H1 (cell line): ENCODE results near the gene ASPHD2. TPM values are rescaled to one million over a fixed set of nuclear protein-coding genes. Genes with fewer than 3 reads are reported as not detected.
A peak's percentile ranks its signal among the peaks of the same experiment; 100 is the strongest.

ENCODE experiments used
- CTCF ChIA-PET: fragments of 300-600 bp; sonication (Branson Sonifier 250); formaldehyde crosslinking; loops from one replicate; lab custom pipeline; 2021; ENCODE audit not compliant: partially characterized antibody; lab: Charles Lee
- POLR2A ChIA-PET: fragments of 300-600 bp; sonication (Branson Sonifier 250); formaldehyde crosslinking; loops from one replicate; lab custom pipeline; 2021; ENCODE audit warnings: inconsistent platforms; ENCODE audit not compliant: partially characterized antibody; lab: Charles Lee
- DNase-seq, 2 experiments: peaks; one replicate each; pipeline versions ENCODE4 v3.0.0 to v3.0.0-alpha.2; 2010 to 2022; ENCODE audit warnings: low spot score in 2 of 2, low read depth in 1 of 2, mixed read lengths in 1 of 2
- FAIRE-seq: peaks from 2 replicates; lab custom pipeline; 2011; peaks lifted over from hg19 to GRCh38; lab: Jason Lieb, UNC
- H2AFZ ChIP-seq: 2 replicates; pipeline ENCODE4 v1.8.1; 2012; ENCODE audit warnings: low read length, inconsistent platforms
- H2AK5ac ChIP-seq: 2 replicates; pipeline ENCODE4 v1.6.1; 2013; ENCODE audit warnings: low read depth, low read length
- H2BK120ac ChIP-seq: replicated peaks from 2 replicates; pipeline ENCODE3; 2013; ENCODE audit warnings: low read depth, low read length, inconsistent platforms
- H2BK12ac ChIP-seq: 2 replicates; pipeline ENCODE4 v1.6.1; 2013; ENCODE audit warnings: low read depth, low read length
- H2BK15ac ChIP-seq: 2 replicates; pipeline ENCODE4 v1.6.1; 2013; ENCODE audit warnings: low read length
- H2BK20ac ChIP-seq: 2 replicates; pipeline ENCODE4 v1.6.1; 2013; ENCODE audit warnings: low read length
- H2BK5ac ChIP-seq: 2 replicates; pipeline ENCODE4 v1.6.1; 2013; ENCODE audit warnings: low read depth, low read length
- H3K14ac ChIP-seq: 2 replicates; pipeline ENCODE4 v1.6.1; 2013; ENCODE audit warnings: inconsistent platforms; ENCODE audit not compliant: insufficient read length
- H3K18ac ChIP-seq: 2 replicates; pipeline ENCODE4 v1.6.1; 2013; ENCODE audit warnings: low read length; ENCODE audit errors: extremely low read depth
- H3K23ac ChIP-seq: 2 replicates; pipeline ENCODE4 v1.6.1; 2013; ENCODE audit warnings: inconsistent platforms; ENCODE audit not compliant: insufficient read length
- H3K23me2 ChIP-seq: 2 replicates; pipeline ENCODE4 v1.6.1; 2013; ENCODE audit warnings: low read depth, low read length
- H3K27ac ChIP-seq: 2 replicates; pipeline ENCODE4 v1.6.1; 2011; ENCODE audit warnings: low read depth, low read length, inconsistent platforms
- H3K27me3 ChIP-seq, 4 experiments: replicated peaks in 1 of 4; 1 replicate in 1 of 4; 2 replicates in 3 of 4; pipeline versions ENCODE4 v1.6.1 to v1.8.1; 2011 to 2013; ENCODE audit warnings: low read length in 3 of 4, mild to moderate bottlenecking in 3 of 4, inconsistent platforms in 2 of 4, mixed read lengths in 2 of 4, moderate library complexity in 1 of 4; ENCODE audit not compliant: control insufficient read depth in 3 of 4, insufficient read depth in 3 of 4; ENCODE audit errors: extremely low read depth in 1 of 4
- H3K36me3 ChIP-seq, 4 experiments: 2 replicates each; pipeline versions ENCODE4 v1.6.1 to v1.8.1; 2011 to 2013; ENCODE audit warnings: mild to moderate bottlenecking in 4 of 4, low read length in 3 of 4, moderate library complexity in 2 of 4, control low read depth in 1 of 4, inconsistent platforms in 1 of 4; ENCODE audit not compliant: insufficient read depth in 4 of 4, control insufficient read depth in 2 of 4
- H3K4ac ChIP-seq: replicated peaks from 2 replicates; pipeline ENCODE3; 2013; ENCODE audit warnings: low read length, low read depth, mixed read lengths, inconsistent platforms; ENCODE audit not compliant: insufficient read length
- H3K4me1 ChIP-seq, 4 experiments: replicated peaks in 1 of 4; 1 replicate in 1 of 4; 2 replicates in 3 of 4; pipeline versions ENCODE4 v1.6.1 to v1.8.1; 2011 to 2013; ENCODE audit warnings: low read length in 3 of 4, inconsistent platforms in 2 of 4, mixed read lengths in 1 of 4; ENCODE audit not compliant: insufficient read depth in 4 of 4, control insufficient read depth in 3 of 4
- H3K4me2 ChIP-seq, 2 experiments: 2 replicates each; pipeline versions ENCODE4 v1.6.1 to v1.8.1; 2011 to 2013; ENCODE audit warnings: low read depth in 2 of 2, low read length in 2 of 2, control low read depth in 1 of 2, inconsistent platforms in 1 of 2, mild to moderate bottlenecking in 1 of 2; ENCODE audit not compliant: insufficient read depth in 1 of 2
- H3K4me3 ChIP-seq, 4 experiments: fragments of 200-600, 300-600 bp in 1 of 4; sonication (generic), shearing (Covaris generic), sonication (Bioruptor Twin) in 1 of 4; 2 replicates each; pipeline versions ENCODE4 v1.5.1 to v1.8.1; 2011 to 2016; ENCODE audit warnings: low read length in 4 of 4, low read depth in 3 of 4, control low read depth in 2 of 4, inconsistent platforms in 2 of 4, mild to moderate bottlenecking in 2 of 4, mixed read lengths in 1 of 4, moderate library complexity in 1 of 4; ENCODE audit not compliant: insufficient read depth in 2 of 4; ENCODE audit errors: extremely low read depth in 1 of 4
- H3K56ac ChIP-seq: replicated peaks from 2 replicates; pipeline ENCODE3; 2013; ENCODE audit warnings: low read depth, mild to moderate bottlenecking, mixed read lengths, low read length, inconsistent platforms; ENCODE audit not compliant: insufficient read length
- H3K79me1 ChIP-seq: 2 replicates; pipeline ENCODE4 v1.6.1; 2013; ENCODE audit warnings: low read depth, low read length, control low read depth
- H3K79me2 ChIP-seq, 2 experiments: 2 replicates each; pipeline versions ENCODE4 v1.6.1 to v1.8.1; 2012 to 2013; ENCODE audit warnings: low read length in 2 of 2, mild to moderate bottlenecking in 2 of 2, inconsistent platforms in 1 of 2; ENCODE audit not compliant: insufficient read depth in 2 of 2, control insufficient read depth in 1 of 2
- H3K9ac ChIP-seq, 4 experiments: replicated peaks in 1 of 4; 1 replicate in 1 of 4; 2 replicates in 3 of 4; pipeline versions ENCODE4 v1.6.1 to v1.8.1; 2011 to 2013; ENCODE audit warnings: low read depth in 3 of 4, low read length in 3 of 4, control low read depth in 2 of 4, mild to moderate bottlenecking in 2 of 4, moderate library complexity in 2 of 4, inconsistent platforms in 1 of 4; ENCODE audit errors: extremely low read depth in 1 of 4
- H3K9me3 ChIP-seq, 2 experiments: 2 replicates each; pipeline versions ENCODE4 v1.6.1 to v1.8.1; 2012 to 2013; ENCODE audit warnings: mild to moderate bottlenecking in 2 of 2, moderate library complexity in 2 of 2, control low read depth in 1 of 2, inconsistent platforms in 1 of 2, low read depth in 1 of 2, low read length in 1 of 2, mixed read lengths in 1 of 2; ENCODE audit not compliant: insufficient read depth in 2 of 2
- H4K20me1 ChIP-seq, 2 experiments: replicated peaks in 1 of 2; 2 replicates each; pipeline versions ENCODE3 to v1.8.1; 2011 to 2013; ENCODE audit warnings: inconsistent platforms in 2 of 2, low read length in 2 of 2, mild to moderate bottlenecking in 1 of 2; ENCODE audit not compliant: insufficient read depth in 2 of 2, control insufficient read depth in 1 of 2
- H4K5ac ChIP-seq: 2 replicates; pipeline ENCODE4 v1.6.1; 2013; ENCODE audit warnings: low read length, low read depth, mixed read lengths, inconsistent platforms; ENCODE audit not compliant: insufficient read length
- H4K8ac ChIP-seq: 2 replicates; pipeline ENCODE4 v1.8.0; 2013; ENCODE audit warnings: mild to moderate bottlenecking, moderate library complexity, low read length, inconsistent platforms; ENCODE audit not compliant: insufficient read depth; ENCODE audit errors: extremely low read depth
- H4K91ac ChIP-seq: replicated peaks from 2 replicates; pipeline ENCODE3; 2013; ENCODE audit warnings: low read length, mixed read lengths, inconsistent platforms; ENCODE audit not compliant: insufficient read length
- CBX8 ChIP-seq: fragments of 300-800, 300-1000 bp; sonication (generic); IDR thresholded peaks from 2 replicates; pipeline ENCODE4 v1.7.1; 2016; ENCODE audit warnings: low read depth, low read length, borderline replicate concordance
- HDAC2 ChIP-seq, 2 experiments: fragments of 300-600 bp in 1 of 2; sonication (generic) in 1 of 2; IDR thresholded peaks; 2 replicates each; pipeline ENCODE4 v1.6.1; 2011 to 2012; ENCODE audit warnings: low read depth in 2 of 2, low read length in 2 of 2, mild to moderate bottlenecking in 2 of 2, moderate library complexity in 2 of 2, borderline replicate concordance in 1 of 2, inconsistent platforms in 1 of 2
- POLR2A ChIP-seq, 2 experiments: IDR thresholded peaks; 1 replicate in 1 of 2; 2 replicates in 1 of 2; pipeline ENCODE4 v1.6.1; 2011; ENCODE audit warnings: low read depth in 2 of 2, low read length in 2 of 2, mild to moderate bottlenecking in 2 of 2; ENCODE audit errors: control extremely low read depth in 1 of 2
- RAD21 ChIP-seq, 2 experiments: IDR thresholded peaks in 1 of 2; conservative IDR thresholded peaks in 1 of 2; 2 replicates each; pipeline ENCODE4 v1.6.1; 2011; ENCODE audit warnings: low read depth in 2 of 2, low read length in 2 of 2, improper control_type of control experiment in 1 of 2, inconsistent platforms in 1 of 2, mild to moderate bottlenecking in 1 of 2, moderate library complexity in 1 of 2
- SIN3A ChIP-seq, 2 experiments: IDR thresholded peaks in 1 of 2; conservative IDR thresholded peaks in 1 of 2; 2 replicates each; pipeline ENCODE4 v1.6.1; 2011 to 2012; ENCODE audit warnings: low read length in 2 of 2, improper control_type of control experiment in 1 of 2, low read depth in 1 of 2, mild to moderate bottlenecking in 1 of 2
- SP4 ChIP-seq: IDR thresholded peaks from 2 replicates; pipeline ENCODE4 v1.6.1; 2012; ENCODE audit warnings: low read length, inconsistent platforms
- TBP ChIP-seq: IDR thresholded peaks from 2 replicates; pipeline ENCODE4 v1.6.1; 2011; ENCODE audit warnings: low read depth, low read length, improper control_type of control experiment
- WGBS, 2 experiments: shearing (Covaris generic) in 1 of 2; methylation state at CpG; one replicate each; pipeline versions ENCODE4 v1.1.6 to v1.1.7; 2013 to 2015; ENCODE audit warnings: low lambda C conversion rate in 2 of 2, mixed read lengths in 2 of 2, inconsistent platforms in 1 of 2, low coverage in 1 of 2, missing lambda C conversion rate in 1 of 2; ENCODE audit not compliant: insufficient replicate concordance in 2 of 2, insufficient coverage in 1 of 2, insufficient read length in 1 of 2; ENCODE audit errors: extremely low coverage in 1 of 2, missing lambda C conversion rate in 1 of 2; 5-methylcytosine and 5-hydroxymethylcytosine counted together
- long read RNA-seq, 2 experiments: library from RNA in 1 of 2; library from capped mRNA in 1 of 2; stranded (forward); transcript quantifications; one replicate each; pipeline ENCODE4 v2.0.0, GENCODE V29; 2021; ENCODE audit warnings: inconsistent platforms in 1 of 2
- polyA minus RNA-seq, 3 experiments: library from RNA; depleted of rRNA, polyadenylated mRNA; stranded (reverse); fragments of >200 nt; gene quantifications; 1 replicate in 2 of 3; 2 replicates in 1 of 3; pipeline ENCODE4 v1.2.3, GENCODE V29; 2011
- polyA plus RNA-seq, 7 experiments: library from polyadenylated mRNA; depleted of rRNA in 3 of 7; stranded (reverse) in 5 of 7; unstranded in 2 of 7; fragments of >200 nt in 5 of 7; fragments of 200-250 nt in 2 of 7; gene quantifications; 1 replicate in 5 of 7; 2 replicates in 1 of 7; 4 replicates in 1 of 7; pipeline versions ENCODE4 v1.2.1 to v1.2.3, GENCODE V29; 2011 to 2013; ENCODE audit warnings: missing spikeins in 2 of 7, mixed read lengths in 2 of 7
- total RNA-seq: library from RNA; stranded (reverse); fragmentation: NEBNext Ultra II Directional; extraction: Animal tissue kit (Norgen Biotek cat#: 25700); gene quantifications from 2 replicates; pipeline ENCODE4 v1.2.1, GENCODE V29; 2021

The ASPHD2 gene
- total RNA-seq (11.0 and 11.1 TPM in 2 replicates), polyA plus RNA-seq (2011; rRNA removed) (7.2 and 8.1 TPM in 2 replicates), polyA minus RNA-seq (2011; rRNA and poly(A)+ RNA removed) (8.7 and 9.2 TPM in 2 replicates)
- 6.7 TPM for polyA plus RNA-seq (2011; cell fraction: cytosol; rRNA removed)
- 7.9 TPM for polyA plus RNA-seq (2011; cell fraction: nucleus; rRNA removed)
- polyA plus RNA-seq (2012, experiment 1 of 2) = 5.3 to 7.6 TPM (median 7.1 TPM) in 4 replicates
- polyA plus RNA-seq (2012, experiment 2 of 2) = 5.6 TPM
- polyA plus RNA-seq (2013, experiment 1 of 2) = 8.7 TPM
- polyA plus RNA-seq (2013, experiment 2 of 2) = 8.7 TPM
- 6.6 TPM for polyA minus RNA-seq (2011; cell fraction: cytosol; rRNA and poly(A)+ RNA removed)
- polyA minus RNA-seq (2011; cell fraction: nucleus; rRNA and poly(A)+ RNA removed) = 7.5 TPM
- long read RNA-seq, experiment 1, partial matches to known transcripts = 3 of 9 reads
- long read RNA-seq, experiment 1, other reads (novel, unspliced or antisense) = 2 of 9 reads
- long read RNA-seq, experiment 2 = 0 reads

DNA sequence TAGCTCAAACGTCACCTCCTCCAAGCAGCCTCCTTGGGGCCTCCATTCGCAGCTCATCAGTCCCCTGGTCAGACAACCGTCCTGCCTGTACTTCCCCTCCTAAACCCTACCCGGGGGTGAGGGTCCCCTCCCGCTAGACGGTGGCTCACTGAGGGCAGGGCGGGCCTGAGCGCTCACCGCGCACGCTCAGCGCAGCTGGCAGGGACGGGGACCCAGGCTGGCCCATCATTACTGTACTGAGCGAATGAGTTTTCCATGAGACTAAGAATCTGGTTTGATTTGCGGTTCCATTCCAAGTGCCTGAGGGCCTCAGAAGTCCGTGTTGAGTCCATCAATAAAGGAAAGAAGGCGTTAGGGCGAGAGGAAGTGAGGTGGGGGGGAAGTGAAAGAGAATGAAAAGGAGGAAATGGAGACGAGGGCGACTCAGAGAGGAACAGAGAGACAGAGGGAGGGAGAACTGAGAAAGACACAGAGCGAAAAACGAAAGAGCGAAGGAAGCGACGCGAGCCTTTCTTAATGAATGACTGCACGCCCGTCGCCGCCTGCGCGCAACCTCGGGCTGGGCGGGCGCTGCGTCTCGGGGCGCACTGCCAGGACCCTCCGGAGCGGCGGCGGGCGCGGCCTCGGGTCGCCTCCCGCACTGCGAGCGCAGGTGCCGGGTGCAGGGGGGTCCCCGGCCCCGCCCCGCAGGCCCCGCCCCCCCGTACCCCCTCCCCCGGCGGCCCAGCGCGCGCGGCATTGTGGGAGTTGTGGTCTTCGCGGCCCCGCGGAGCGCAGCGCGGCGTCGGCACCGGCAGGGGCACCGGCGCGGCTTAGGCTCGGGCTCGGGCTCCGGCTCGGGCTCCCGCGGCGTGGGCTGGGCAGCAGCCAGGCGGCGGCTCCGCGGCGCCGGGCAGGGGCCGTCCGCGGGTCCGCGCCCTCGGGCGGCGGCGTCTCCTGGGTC, at the start of gene ASPHD2:
Gene ASPHD2, plus strand, starts transcription at position 746 of the 943 bp plus-strand sequence. CDS start 4,356 bp downstream, outside the sequence.
- H3K27me3 ChIP-seq = peaks cover 0 to 6% (median 6%) of the 10 kb centered on the region in 4 experiments; a peak in 4 of 7 replicates
- H3K27ac ChIP-seq = no peak within 1 kb of the TSS
- peak; percentile 9 to 75 for DNase-seq
- no peak within 1 kb of the TSS for H3K23ac ChIP-seq
- FAIRE-seq = no peak
- peak within 1 kb of the TSS; percentile 61 to 85 (median 71) for H3K4me3 ChIP-seq
- H3K56ac ChIP-seq = no peak within 1 kb of the TSS
- H3K9ac ChIP-seq = peak within 1 kb of the TSS in 3 of 4 experiments; percentile 31 to 73 (median 35); a peak in 6 of 7 replicates
- no peak within 1 kb of the TSS for H3K14ac ChIP-seq
- H4K5ac ChIP-seq = peak within 1 kb of the TSS; percentile 45
- peak within 1 kb of the TSS; percentile 96 for H3K18ac ChIP-seq
- peak within 1 kb of the TSS; percentile 97; the same call in 1 of the 2 replicates for H2BK12ac ChIP-seq
- H3K4ac ChIP-seq = no peak within 1 kb of the TSS
- no peak within 1 kb of the TSS for H2AK5ac ChIP-seq
- H2BK20ac ChIP-seq = no peak within 1 kb of the TSS
- H3K23me2 ChIP-seq = peaks cover 13% of the 10 kb centered on the region
- H3K79me2 ChIP-seq = no peaks in the 10 kb centered on the region; a peak in 1 of 4 replicates
- H3K4me2 ChIP-seq = peak within 1 kb of the TSS; percentile 92 to 96
- H2AFZ ChIP-seq = peak within 1 kb of the TSS; percentile 66
- WGBS, 2 experiments = 3% methylated on average over 38 of the region's 96 CpGs; no CpG with 5 or more reads in 1 of the 2 experiments
- H2BK5ac ChIP-seq = peak within 1 kb of the TSS; percentile 66; the same call in 1 of the 2 replicates
- peaks cover 0 to 8% (median 2%) of the 10 kb centered on the region in 4 experiments; a peak in 4 of 7 replicates for H3K4me1 ChIP-seq
- H4K20me1 ChIP-seq = no peaks in the 10 kb centered on the region
- POLR2A ChIA-PET = interaction anchor here (1.0 to 3.3 kb wide), 6 partner anchors 9 to 244 kb away, joined by 3 to 15 read pairs (median 8); no protein-coding TSS in a partner anchor
- H4K91ac ChIP-seq = peak within 1 kb of the TSS; percentile 49
- H3K36me3 ChIP-seq = peaks cover 0 to 5% (median 2%) of the 10 kb centered on the region in 4 experiments; a peak in 1 of 8 replicates
- peaks cover 1% of the 10 kb centered on the region for H3K79me1 ChIP-seq
- CTCF ChIA-PET = interaction anchor here (0.8 to 2.5 kb wide), 5 partner anchors 9 to 64 kb away, joined by 4 to 9 read pairs (median 6); no protein-coding TSS in a partner anchor
- no peaks in the 10 kb centered on the region for H3K9me3 ChIP-seq
- peak within 1 kb of the TSS; percentile 66; the same call in 1 of the 2 replicates for H4K8ac ChIP-seq
- H2BK120ac ChIP-seq = no peak within 1 kb of the TSS
- H2BK15ac ChIP-seq = peak within 1 kb of the TSS; percentile 88; the same call in 1 of the 2 replicates
- TF ChIP-seq SP4 (no peak), TBP (no peak), RAD21 (IDR thresholded peaks at IDR 0.05 in 1 of 2, conservative IDR thresholded peaks at IDR 0.05 in 1 of 2; ENCODE audit: low read depth in 2 of 2, low read length in 2 of 2) (no peak), CBX8 (no peak), POLR2A (IDR thresholded peaks at IDR 0.05; ENCODE audit: control extremely low read depth in 1 of 2, low read depth in 2 of 2, low read length in 2 of 2) (peak; percentile 58 to 70), SIN3A (conservative IDR thresholded peaks at IDR 0.05 in 1 of 2, IDR thresholded peaks at IDR 0.05 in 1 of 2; ENCODE audit: low read depth in 1 of 2, low read length in 2 of 2) (0 out of 4 replicates have a peak, but pooled peaks of 1 of the 2 experiments have one; percentile 33), HDAC2 (IDR thresholded peaks at IDR 0.05; ENCODE audit: borderline replicate concordance in 1 of 2, low read depth in 2 of 2, low read length in 2 of 2) (no peak)
